GM23338 (cell line): Measurements from ENCODE around the gene MYLK2. TPM values are rescaled to one million over a fixed set of nuclear protein-coding genes. Genes with fewer than 3 reads are reported as not detected.

Experiments used
- ATAC-seq: fragments of 200-7000 bp; cut with Tn5 transposase; 3 replicates; pipeline ENCODE4 v1.9.1; 2020
- DNase-seq: peaks from one replicate; pipeline ENCODE4 v3.0.0-alpha.2; 2015; ENCODE audit warnings: low spot score
- H2AFZ ChIP-seq: fragments of 200-600 bp; sonication (generic); 2 replicates; pipeline ENCODE4 v1.8.0; 2016; ENCODE audit warnings: antibody characterized with exemption, mild to moderate bottlenecking, moderate library complexity
- H3F3A ChIP-seq: fragments of 200-600 bp; sonication (generic); replicated peaks from 2 replicates; pipeline ENCODE4 v1.8.0; 2017; ENCODE audit warnings: antibody characterized with exemption, mixed run types, low read depth
- H3K27ac ChIP-seq: fragments of 200-600 bp; sonication (generic); 2 replicates; pipeline ENCODE4 v1.6.1; 2016; ENCODE audit warnings: low read depth
- H3K27me3 ChIP-seq: fragments of 200-600 bp; sonication (generic); 2 replicates; pipeline ENCODE4 v1.8.0; 2016; ENCODE audit warnings: mild to moderate bottlenecking, mixed run types, moderate library complexity; ENCODE audit not compliant: insufficient read depth
- H3K36me3 ChIP-seq: fragments of 200-600 bp; sonication (generic); 2 replicates; pipeline ENCODE4 v1.8.0; 2016; ENCODE audit warnings: mild to moderate bottlenecking; ENCODE audit not compliant: insufficient read depth
- H3K4me1 ChIP-seq: fragments of 200-600 bp; sonication (generic); 2 replicates; pipeline ENCODE4 v1.8.0; 2016; ENCODE audit warnings: mild to moderate bottlenecking, moderate library complexity; ENCODE audit not compliant: insufficient read depth
- H3K4me2 ChIP-seq: fragments of 200-600 bp; sonication (generic); 2 replicates; pipeline ENCODE4 v1.7.1; 2017; ENCODE audit warnings: mixed run types
- H3K4me3 ChIP-seq: fragments of 200-600 bp; sonication (generic); 2 replicates; pipeline ENCODE4 v1.6.1; 2016; ENCODE audit warnings: mixed run types
- H3K79me2 ChIP-seq: fragments of 200-600 bp; sonication (generic); replicated peaks from 2 replicates; pipeline ENCODE4 v1.8.0; 2017; ENCODE audit warnings: mild to moderate bottlenecking; ENCODE audit not compliant: insufficient read depth
- H3K9me2 ChIP-seq: fragments of 200-600 bp; sonication (generic); 2 replicates; pipeline ENCODE4 v1.8.0; 2017; ENCODE audit not compliant: insufficient read depth
- H4K20me1 ChIP-seq: fragments of 200-600 bp; sonication (generic); replicated peaks from 2 replicates; pipeline ENCODE4 v1.8.0; 2017; ENCODE audit warnings: mild to moderate bottlenecking; ENCODE audit not compliant: insufficient read depth
- H3K27ac Mint-ChIP-seq: 2 replicates; pipeline ENCODE4 v1.8.0; 2020; ENCODE audit warnings: inconsistent platforms, mild to moderate bottlenecking, moderate library complexity, mixed read lengths
- H3K27me3 Mint-ChIP-seq: 3 replicates; pipeline ENCODE4 v1.8.0; 2022; ENCODE audit warnings: low read depth, mild to moderate bottlenecking, moderate library complexity, mixed read lengths, inconsistent platforms; ENCODE audit not compliant: insufficient read depth, poor library complexity
- H3K36me3 Mint-ChIP-seq: 3 replicates; pipeline ENCODE4 v1.8.0; 2021; ENCODE audit warnings: low read depth, mild to moderate bottlenecking, inconsistent platforms, moderate library complexity, mixed read lengths
- H3K4me1 Mint-ChIP-seq: 3 replicates; pipeline ENCODE4 v1.8.0; 2020; ENCODE audit warnings: mild to moderate bottlenecking, inconsistent platforms, mixed read lengths
- H3K4me3 Mint-ChIP-seq: 3 replicates; pipeline ENCODE4 v1.8.0; 2021; ENCODE audit warnings: moderate library complexity, mild to moderate bottlenecking, inconsistent platforms, mixed read lengths
- H3K9me3 Mint-ChIP-seq: 3 replicates; pipeline ENCODE4 v1.8.0; 2020; ENCODE audit warnings: moderate library complexity, mild to moderate bottlenecking, inconsistent platforms, mixed read lengths
- CREB1 ChIP-seq: fragments of 250-450 bp; sonication (Bioruptor Pico); IDR thresholded peaks from 2 replicates; pipeline ENCODE4 v1.5.0; 2020; ENCODE audit warnings: low read depth, mild to moderate bottlenecking, moderate library complexity
- CTCF ChIP-seq, 2 experiments: fragments of 200-600 bp in 1 of 2; sonication (generic) in 1 of 2; conservative IDR thresholded peaks; 2 replicates each; pipeline versions ENCODE4 v1.5.1 to v1.6.1; 2016 to 2017; ENCODE audit warnings: antibody characterized with exemption in 2 of 2, low read depth in 2 of 2, mild to moderate bottlenecking in 2 of 2, moderate library complexity in 1 of 2
- ETS1 ChIP-seq: IDR thresholded peaks from 2 replicates; pipeline ENCODE4 v1.6.1; 2016; ENCODE audit warnings: antibody characterized with exemption
- EZH2phosphoT487 ChIP-seq: fragments of 200-600 bp; sonication (generic); IDR thresholded peaks from one replicate; pipeline ENCODE4 v1.8.1; 2018; ENCODE audit warnings: antibody characterized with exemption; ENCODE audit not compliant: unreplicated experiment
- NANOG ChIP-seq: IDR thresholded peaks from 2 replicates; pipeline ENCODE4 v1.6.1; 2016; ENCODE audit warnings: antibody characterized with exemption, borderline replicate concordance
- POLR2AphosphoS5 ChIP-seq: IDR thresholded peaks from 2 replicates; pipeline ENCODE4 v1.6.1; 2016; ENCODE audit warnings: antibody characterized with exemption, low read depth
- REST ChIP-seq: IDR thresholded peaks from one replicate; pipeline ENCODE4 v1.6.1; 2018; ENCODE audit warnings: antibody characterized with exemption; ENCODE audit not compliant: unreplicated experiment
- STAT1 ChIP-seq: IDR thresholded peaks from one replicate; pipeline ENCODE4 v1.6.1; 2016; ENCODE audit warnings: antibody characterized with exemption; ENCODE audit not compliant: unreplicated experiment
- ZNF114 ChIP-seq: fragments of 250-450 bp; sonication (Bioruptor Pico); IDR thresholded peaks from 2 replicates; pipeline ENCODE4 v1.5.0; 2020; ENCODE audit warnings: mild to moderate bottlenecking, moderate library complexity
- polyA plus RNA-seq: library from polyadenylated mRNA; unstranded; fragments of >200 nt; fragmentation: Nextera tagmentation; extraction: Ambion mirVana; gene quantifications from 2 replicates; pipeline ENCODE4 v1.2.1, GENCODE V29; 2016
- total RNA-seq: library from RNA; depleted of rRNA; stranded (reverse); fragments of >200 nt; shearing (Covaris generic); gene quantifications from 2 replicates; pipeline ENCODE4 v1.2.3, GENCODE V29; 2014

Gene MYLK2
- total and polyA plus RNA-seq, 2 experiments from 2014 or later: 0.21 to 0.28 TPM

- TF ChIP-seq REST (no peak), NANOG (no peak), ZNF114 (no peak), CREB1 (CRISPR knock-in tag) (no peak), EZH2phosphoT487 (no peak)
Observed at GRCh38 chr20:31856516-31856915, 37.4 kb downstream of the MYLK2 start (continued).

GRCh38 chr20:31857861-31858759 lies 39.0 kb downstream of the MYLK2 start:
- Mint-ChIP-seq H3K4me1 (peaks cover 11% of the 10 kb centered on the region), H3K9me3 (peaks cover 22% of the 10 kb centered on the region; the same call in 2 of the 3 replicates), H3K27me3 (peaks cover 30% of the 10 kb centered on the region), H3K36me3 (no peaks in the 10 kb centered on the region), H3K4me3 (no peak overlapping the region), H3K27ac (no peak overlapping the region)
- Histone ChIP-seq H3K79me2 (no peaks in the 10 kb centered on the region), H3K27ac (no peak overlapping the region), H3F3A (peaks cover 23% of the 10 kb centered on the region), H2AFZ (no peak overlapping the region), H3K4me2 (no peak overlapping the region), H4K20me1 (no peaks in the 10 kb centered on the region; the same call in none of the 2 replicates), H3K27me3 (peaks cover 33% of the 10 kb centered on the region), H3K4me1 (peaks cover 36% of the 10 kb centered on the region), H3K9me2 (no peaks in the 10 kb centered on the region), H3K4me3 (no peak overlapping the region), H3K36me3 (no peaks in the 10 kb centered on the region)
- TF ChIP-seq ETS1 (no peak), NANOG (no peak), EZH2phosphoT487 (no peak), ZNF114 (no peak), CREB1 (CRISPR knock-in tag) (no peak), REST (no peak), STAT1 (no peak), CTCF (conservative IDR thresholded peaks at IDR 0.05; ENCODE audit: low read depth in 2 of 2) (peak in 1 of 2 experiments; percentile 34; a peak in 1 of 4 replicates), POLR2AphosphoS5 (no peak)
- no peak for ATAC-seq
- no peak for DNase-seq
